Skeletal muscle satellite cell (primary cell): Measurements from ENCODE around the gene GAREM2.

Experiments used
- H3K27me3 ChIP-seq: 2 replicates; pipeline ENCODE4 v1.7.0; 2013; ENCODE audit warnings: low read length; ENCODE audit not compliant: control insufficient read depth, insufficient read depth
- H3K36me3 ChIP-seq: 2 replicates; pipeline ENCODE4 v1.7.0; 2013; ENCODE audit warnings: mild to moderate bottlenecking, control low read depth, low read length; ENCODE audit not compliant: insufficient read depth
- H3K4me1 ChIP-seq: 2 replicates; pipeline ENCODE4 v1.7.0; 2013; ENCODE audit warnings: low read length; ENCODE audit not compliant: control insufficient read depth, insufficient read depth
- H3K4me2 ChIP-seq: 2 replicates; pipeline ENCODE4 v1.7.0; 2013; ENCODE audit warnings: mild to moderate bottlenecking, low read length
- H3K4me3 ChIP-seq: 2 replicates; pipeline ENCODE4 v1.7.0; 2013; ENCODE audit warnings: low read length
- H3K9ac ChIP-seq: 2 replicates; pipeline ENCODE4 v1.7.0; 2013; ENCODE audit warnings: mild to moderate bottlenecking, low read depth, low read length, moderate library complexity
- H3K9me3 ChIP-seq: replicated peaks from 2 replicates; pipeline ENCODE4 v1.7.0; 2013; ENCODE audit warnings: mild to moderate bottlenecking, control low read depth, low read length

The GAREM2 gene

GRCh38 chr2:26191316-26192159 is 18.6 kb downstream of the GAREM2 start:
- no peak overlapping the region for H3K4me2 ChIP-seq
- H3K4me1 ChIP-seq, result no peaks in the 10 kb centered on the region
- no peak overlapping the region for H3K4me3 ChIP-seq
- H3K9me3 ChIP-seq, result no peaks in the 10 kb centered on the region
- H3K27me3 ChIP-seq, result no peaks in the 10 kb centered on the region
- H3K9ac ChIP-seq, result no peak overlapping the region
- peaks cover 67% of the 10 kb centered on the region for H3K36me3 ChIP-seq

- no peak overlapping the region for H3K4me2 ChIP-seq
Observed at GRCh38 chr2:26193578-26194231, 20.8 kb downstream of the GAREM2 start.

GRCh38 chr2:26195040-26195984 is 22.4 kb downstream of the GAREM2 start:
- no peaks in the 10 kb centered on the region for H3K4me1 ChIP-seq
- no peaks in the 10 kb centered on the region for H3K9me3 ChIP-seq
- peaks cover 90% of the 10 kb centered on the region for H3K36me3 ChIP-seq
- H3K9ac ChIP-seq, result no peak overlapping the region
- no peaks in the 10 kb centered on the region for H3K27me3 ChIP-seq
- H3K4me2 ChIP-seq, result no peak overlapping the region
- H3K4me3 ChIP-seq, result no peak overlapping the region

More at GRCh38 chr2:26193578-26194231, 20.8 kb downstream of the GAREM2 start:
- H3K9ac ChIP-seq, result no peak overlapping the region
- peaks cover 84% of the 10 kb centered on the region for H3K36me3 ChIP-seq
- no peak overlapping the region for H3K4me3 ChIP-seq
- H3K4me1 ChIP-seq, result no peaks in the 10 kb centered on the region
- no peaks in the 10 kb centered on the region for H3K27me3 ChIP-seq
- H3K9me3 ChIP-seq, result no peaks in the 10 kb centered on the region

- H3K27me3 ChIP-seq, result no peaks in the 10 kb centered on the region
- H3K4me1 ChIP-seq, result no peaks in the 10 kb centered on the region
- H3K36me3 ChIP-seq, result peaks cover 86% of the 10 kb centered on the region
- no peak overlapping the region for H3K4me2 ChIP-seq
- no peaks in the 10 kb centered on the region for H3K9me3 ChIP-seq
- no peak overlapping the region for H3K4me3 ChIP-seq
- H3K9ac ChIP-seq, result no peak overlapping the region
Observed at GRCh38 chr2:26196683-26197418, 24.0 kb downstream of the GAREM2 start.

- Histone ChIP-seq H3K27me3 (no peaks in the 10 kb centered on the region), H3K4me1 (no peaks in the 10 kb centered on the region), H3K4me3 (no peak overlapping the region), H3K36me3 (peaks cover 88% of the 10 kb centered on the region), H3K9ac (no peak overlapping the region), H3K4me2 (no peak overlapping the region), H3K9me3 (no peaks in the 10 kb centered on the region)
Observed at GRCh38 chr2:26197516-26197915, 24.6 kb downstream of the GAREM2 start.

GRCh38 chr2:26202981-26203490 is 30.1 kb downstream of the GAREM2 start:
- Histone ChIP-seq H3K36me3 (peaks cover 70% of the 10 kb centered on the region), H3K27me3 (no peaks in the 10 kb centered on the region), H3K9me3 (no peaks in the 10 kb centered on the region)

GRCh38 chr2:26203906-26204305 is 31.0 kb downstream of the GAREM2 start:
- no peaks in the 10 kb centered on the region for H3K9me3 ChIP-seq
- no peak overlapping the region for H3K9ac ChIP-seq
- H3K27me3 ChIP-seq, result no peaks in the 10 kb centered on the region
- H3K4me3 ChIP-seq, result no peak overlapping the region
- no peak overlapping the region for H3K4me2 ChIP-seq
- H3K4me1 ChIP-seq, result no peaks in the 10 kb centered on the region
- H3K36me3 ChIP-seq, result peaks cover 64% of the 10 kb centered on the region

More at GRCh38 chr2:26202981-26203490, 30.1 kb downstream of the GAREM2 start:
- no peak overlapping the region for H3K9ac ChIP-seq
- no peak overlapping the region for H3K4me2 ChIP-seq
- H3K4me3 ChIP-seq, result no peak overlapping the region
- no peaks in the 10 kb centered on the region for H3K4me1 ChIP-seq

- H3K4me1 ChIP-seq, result no peaks in the 10 kb centered on the region
- H3K36me3 ChIP-seq, result peaks cover 79% of the 10 kb centered on the region
- H3K9ac ChIP-seq, result no peak overlapping the region
- H3K4me2 ChIP-seq, result no peak overlapping the region
- no peaks in the 10 kb centered on the region for H3K9me3 ChIP-seq
- no peaks in the 10 kb centered on the region for H3K27me3 ChIP-seq
- no peak overlapping the region for H3K4me3 ChIP-seq
Observed at GRCh38 chr2:26212011-26212410, 39.1 kb downstream of the GAREM2 start.

- H3K9ac ChIP-seq, result no peak overlapping the region
- H3K4me3 ChIP-seq, result no peak overlapping the region
- H3K4me1 ChIP-seq, result no peaks in the 10 kb centered on the region
- no peaks in the 10 kb centered on the region for H3K9me3 ChIP-seq
- peaks cover 78% of the 10 kb centered on the region for H3K36me3 ChIP-seq
- H3K27me3 ChIP-seq, result no peaks in the 10 kb centered on the region
- H3K4me2 ChIP-seq, result no peak overlapping the region
Observed at GRCh38 chr2:26214759-26215158, 41.9 kb downstream of the GAREM2 start.

- peaks cover 78% of the 10 kb centered on the region for H3K36me3 ChIP-seq
Observed at GRCh38 chr2:26215833-26216232, 42.9 kb downstream of the GAREM2 start.

More at GRCh38 chr2:26215833-26216232, 42.9 kb downstream of the GAREM2 start:
- H3K9me3 ChIP-seq, result no peaks in the 10 kb centered on the region
- H3K4me3 ChIP-seq, result no peak overlapping the region
- H3K4me2 ChIP-seq, result no peak overlapping the region
- H3K9ac ChIP-seq, result no peak overlapping the region
- no peaks in the 10 kb centered on the region for H3K4me1 ChIP-seq
- no peaks in the 10 kb centered on the region for H3K27me3 ChIP-seq
